SK-N-MC (cell line): ENCODE measurements around the gene CHST1.

Experiments used
- EZH2 ChIP-seq: fragments of 200-600 bp; sonication (generic); IDR thresholded peaks from one replicate; pipeline ENCODE4 v1.6.1; 2017; ENCODE audit warnings: antibody characterized with exemption
- FOXP2 ChIP-seq: optimal IDR thresholded peaks from 2 replicates; pipeline ENCODE3; 2011; ENCODE audit warnings: mild to moderate bottlenecking, moderate library complexity; ENCODE audit not compliant: insufficient read depth; ENCODE audit errors: extremely low read length, control extremely low read depth
- POLR2AphosphoS5 ChIP-seq: IDR thresholded peaks from 2 replicates; pipeline ENCODE4 v1.6.1; 2012; ENCODE audit warnings: mild to moderate bottlenecking, low read depth, low read length, borderline replicate concordance

- no peak for TF ChIP-seq POLR2AphosphoS5
- no peak for TF ChIP-seq EZH2
- no peak for TF ChIP-seq FOXP2
These were observed 668 bp upstream of the CHST1 start for GRCh38 chr11:45665933-45666647.
